Stimulated activated naive CD8-positive, alpha-beta T cell treated with anti-CD3 and anti-CD28 coated beads, Interleukin-15, amount 100 ng/mL, for 72 hours (primary cell): ENCODE measurements around the gene SMIM14.
"Not testable (repeated sequence)": the region's sequence is repeated elsewhere in the genome, so short reads cannot be mapped to it uniquely, and the experiment has no call there.

Experiments used
- ATAC-seq: fragments of 150-1000 bp; cut with Tn5 transposase; 2 replicates; pipeline ENCODE4 v1.10.0; 2021; ENCODE audit warnings: mild to moderate bottlenecking, moderate library complexity
- DNase-seq, 2 donors: peaks; one replicate each; pipeline ENCODE4 v3.0.0; 2021 to 2022
- H3K27ac Mint-ChIP-seq, 2 donors: one replicate each; pipeline ENCODE4 v1.8.0; 2022; ENCODE audit warnings: mild to moderate bottlenecking in 2 of 2, mixed read lengths in 2 of 2, moderate library complexity in 2 of 2
- H3K27me3 Mint-ChIP-seq: one replicate; pipeline ENCODE4 v1.8.0; 2022; ENCODE audit warnings: mixed read lengths
- H3K4me1 Mint-ChIP-seq: one replicate; pipeline ENCODE4 v1.8.0; 2022; ENCODE audit warnings: mild to moderate bottlenecking, mixed read lengths
- H3K4me3 Mint-ChIP-seq, 2 donors: one replicate each; pipeline ENCODE4 v1.8.0; 2022; ENCODE audit warnings: mild to moderate bottlenecking in 2 of 2, mixed read lengths in 2 of 2, moderate library complexity in 1 of 2
- H3K9me3 Mint-ChIP-seq, 2 donors: one replicate each; pipeline ENCODE4 v1.8.0; 2022; ENCODE audit warnings: mixed read lengths in 2 of 2

SMIM14 gene

DNA sequence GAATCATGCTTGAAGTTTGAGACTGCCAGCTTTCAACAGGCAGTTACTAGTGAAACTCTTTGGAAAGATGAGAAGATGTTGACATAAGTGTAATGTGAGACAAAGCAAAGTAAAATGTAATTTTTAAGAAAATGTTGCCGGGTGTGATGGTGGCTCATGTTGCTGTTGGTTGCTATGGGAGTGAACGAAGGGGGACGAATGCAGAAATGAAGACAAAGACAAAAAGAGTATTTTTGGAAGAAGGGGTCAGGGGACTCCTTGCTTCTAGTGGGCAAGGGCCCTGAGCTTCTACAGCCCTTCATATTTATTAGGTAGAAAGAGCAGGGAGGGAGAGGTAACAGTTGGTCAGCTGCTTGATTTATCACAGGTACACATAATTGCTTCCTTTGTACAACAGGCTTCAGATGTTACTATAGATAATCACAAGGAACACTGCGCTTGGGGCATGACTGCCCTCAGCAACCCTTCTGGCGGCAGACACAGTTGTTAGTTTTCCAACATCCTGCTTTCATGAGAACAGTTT is 99.5 kb downstream of the SMIM14 start:
- DNase-seq (no peak), ATAC-seq (no peak)
- Mint-ChIP-seq H3K4me1 (no peaks in the 10 kb centered on the region), H3K27ac (no peak overlapping the region), H3K27me3 (no peaks in the 10 kb centered on the region), H3K9me3 (peaks cover 0 to 6% of the 10 kb centered on the region in 2 donors), H3K4me3 (no peak overlapping the region)

DNA sequence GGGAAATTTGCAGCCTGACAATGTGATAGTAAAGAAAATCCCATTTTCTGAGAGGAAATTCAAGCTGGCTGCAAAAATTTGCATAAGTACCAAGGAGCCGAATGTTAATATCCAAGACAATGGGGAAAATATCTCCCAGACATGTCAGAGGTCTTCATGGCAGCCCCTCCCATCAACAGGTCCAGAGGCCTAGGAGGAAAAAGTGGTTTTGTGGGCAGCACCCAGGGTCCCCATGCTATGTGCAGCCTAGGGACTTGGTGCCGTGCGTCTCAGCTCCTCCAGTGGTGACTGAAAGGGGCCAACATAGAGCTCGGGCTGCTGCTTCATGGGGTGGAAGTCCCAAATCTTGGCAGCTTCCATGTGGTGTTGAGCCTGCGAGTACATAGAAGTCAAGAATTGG is 105.1 kb downstream of the SMIM14 start:
- ATAC-seq, result no peak
- no peaks in the 10 kb centered on the region for H3K4me1 Mint-ChIP-seq

DNA sequence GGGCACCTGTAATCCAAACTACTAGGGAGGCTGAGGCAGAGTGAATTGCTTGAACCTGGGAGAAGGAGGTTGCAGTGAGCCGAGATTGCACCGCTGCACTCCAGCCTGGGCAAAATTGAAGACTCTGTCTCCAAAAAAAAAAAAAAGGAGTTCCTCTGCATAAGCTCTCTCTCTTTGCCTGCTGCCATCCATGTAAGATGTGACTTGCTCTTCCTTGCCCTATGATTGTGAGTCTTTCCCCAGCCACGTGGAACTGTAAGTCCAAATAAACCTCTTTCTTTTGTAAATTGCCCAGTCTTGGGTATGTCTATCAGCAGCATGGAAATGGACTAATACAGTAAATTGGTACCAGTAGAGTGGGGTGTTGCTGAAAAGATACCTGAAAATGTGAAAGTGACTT is 106.4 kb downstream of the SMIM14 start:
- not testable (repeated sequence) for H3K4me3 Mint-ChIP-seq, H3K27ac Mint-ChIP-seq

More for the DNA sequence above, 105.1 kb downstream of the SMIM14 start:
- Mint-ChIP-seq H3K9me3 (peaks cover 22 to 40% of the 10 kb centered on the region in 2 donors), H3K27ac (no peak overlapping the region), H3K4me3 (no peak overlapping the region), H3K27me3 (no peaks in the 10 kb centered on the region)
- DNase-seq, result no peak

DNA sequence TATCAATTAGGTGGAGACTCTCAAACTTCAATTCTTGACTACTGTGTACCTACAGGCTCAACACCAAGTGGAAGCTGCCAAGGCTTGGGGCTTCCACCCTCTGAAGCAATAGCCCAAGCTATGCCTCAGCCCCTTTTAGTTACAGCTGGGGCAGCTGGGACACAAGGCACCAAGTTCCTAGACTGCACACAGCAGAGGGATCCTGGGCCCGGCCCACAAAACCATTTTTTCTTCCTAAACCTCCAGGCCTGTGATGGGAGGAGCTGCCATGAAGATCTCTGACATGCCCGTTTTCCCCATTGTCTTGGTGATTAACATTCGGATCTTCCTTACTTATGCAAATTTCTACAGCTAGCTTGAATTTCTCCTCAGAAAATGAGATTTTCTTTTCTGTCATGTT is 108.0 kb downstream of the SMIM14 start:
- no peak overlapping the region for H3K27ac Mint-ChIP-seq
- no peak for ATAC-seq
- H3K27me3 Mint-ChIP-seq, result no peaks in the 10 kb centered on the region
- H3K4me3 Mint-ChIP-seq, result no peak overlapping the region
- H3K4me1 Mint-ChIP-seq, result peaks cover 11% of the 10 kb centered on the region
- DNase-seq, result no peak
- H3K9me3 Mint-ChIP-seq, result peaks cover 22 to 40% of the 10 kb centered on the region in 2 donors

More for the DNA sequence above, 106.4 kb downstream of the SMIM14 start:
- not testable (repeated sequence) for H3K4me1 Mint-ChIP-seq, DNase-seq, H3K27me3 Mint-ChIP-seq, ATAC-seq
- H3K9me3 Mint-ChIP-seq, result peaks cover 22 to 40% of the 10 kb centered on the region in 2 donors

DNA sequence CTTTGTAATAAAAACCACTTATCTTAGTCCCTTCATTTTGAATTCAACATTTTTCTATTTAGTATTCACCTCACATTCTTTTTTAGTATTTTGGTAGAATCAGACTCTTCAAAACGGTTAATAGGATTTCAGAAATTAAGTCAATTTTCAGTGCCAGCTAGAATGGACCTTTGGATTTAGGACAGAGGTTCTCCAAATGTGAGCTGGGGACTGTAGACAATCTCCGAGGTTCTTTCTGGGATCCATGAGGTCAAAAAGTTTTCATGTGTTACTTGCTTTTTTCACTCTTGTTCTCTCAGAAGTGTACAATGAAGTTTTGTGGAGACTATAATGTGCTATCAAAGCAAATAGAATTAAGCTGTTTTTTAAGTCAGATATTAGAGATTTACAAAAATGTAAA is 109.1 kb downstream of the SMIM14 start:
- ATAC-seq (no peak), DNase-seq (no peak)
- no peak overlapping the region for H3K4me3 Mint-ChIP-seq
- peaks cover 12% of the 10 kb centered on the region for H3K4me1 Mint-ChIP-seq
- no peak overlapping the region for H3K27ac Mint-ChIP-seq
- no peaks in the 10 kb centered on the region for H3K27me3 Mint-ChIP-seq
- H3K9me3 Mint-ChIP-seq, result peaks cover 22 to 37% of the 10 kb centered on the region in 2 donors

DNA sequence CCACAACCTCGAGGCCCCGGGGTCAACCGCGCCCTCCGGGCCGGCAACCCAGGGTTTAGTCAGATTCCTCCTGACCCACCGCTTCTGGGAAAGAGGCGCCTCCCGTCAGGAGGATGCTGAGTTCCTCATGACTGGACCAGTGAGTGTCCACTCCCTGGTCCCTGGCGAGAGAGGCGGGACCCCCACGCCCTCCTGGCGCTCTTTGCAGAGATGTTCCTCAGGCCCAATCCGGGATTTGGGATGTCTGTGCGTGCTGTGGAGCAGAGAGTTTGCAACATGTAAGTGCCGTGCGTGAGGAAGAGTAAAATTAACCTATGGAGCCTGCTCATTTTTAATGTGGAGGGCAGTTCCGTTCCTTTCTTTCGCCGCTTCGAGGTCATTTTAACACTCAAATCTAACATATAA is 110.6 kb downstream of the SMIM14 start:
- Mint-ChIP-seq H3K27me3 (no peaks in the 10 kb centered on the region), H3K4me1 (peaks cover 12% of the 10 kb centered on the region), H3K9me3 (peaks cover 22 to 31% of the 10 kb centered on the region in 2 donors), H3K27ac (peak overlapping the region; percentile 69 to 89), H3K4me3 (peak overlapping the region; percentile 98 to 99)
- ATAC-seq (no peak), DNase-seq (no peak)

DNA sequence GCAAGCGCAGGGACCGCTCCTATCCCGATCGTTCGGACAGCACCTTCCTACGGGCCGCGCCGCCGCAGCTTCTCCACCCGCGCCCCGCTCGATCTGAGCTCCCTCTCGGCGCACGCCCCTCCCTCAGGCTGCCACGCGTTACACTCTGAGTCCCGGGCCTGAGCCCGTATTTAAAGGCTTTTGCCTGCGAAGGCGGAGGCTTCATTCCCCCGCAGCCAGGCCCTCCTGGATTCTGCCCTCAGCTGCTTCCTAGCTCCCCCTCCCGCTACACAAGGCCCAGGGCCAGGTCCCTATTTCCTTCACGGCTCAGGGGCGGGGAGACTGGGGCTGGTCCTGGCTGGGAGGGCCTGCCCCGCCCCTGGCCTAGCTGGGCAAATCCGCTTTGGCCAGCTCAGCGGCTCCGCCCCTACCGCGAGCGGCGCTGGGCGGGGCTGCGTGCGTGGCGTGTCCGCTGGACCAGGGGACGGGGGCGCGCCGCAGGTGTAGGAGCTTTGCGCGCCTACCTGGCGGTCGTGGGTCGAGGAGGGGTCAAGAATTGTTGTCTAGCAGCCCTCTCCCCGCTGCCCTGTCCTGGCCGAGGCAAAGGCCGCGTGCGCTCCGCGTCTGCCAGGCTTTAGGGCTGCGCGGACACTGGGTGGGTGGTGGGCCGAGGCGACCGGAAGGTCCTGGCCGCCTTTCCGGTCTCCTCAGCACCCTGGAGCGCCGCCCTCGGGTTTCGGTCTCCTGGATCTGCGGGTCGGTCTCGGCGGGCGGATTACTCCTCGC is 111.2 kb downstream of the SMIM14 start, which contains the start of gene UGDH:
TSS of gene UGDH (minus strand) at position 144 of the 765 bp plus-strand sequence. CDS start 5,927 bp downstream, outside the sequence.
- H3K4me3 Mint-ChIP-seq, result peak within 1 kb of the TSS; percentile 98 to 99
- peak within 1 kb of the TSS; percentile 97 to 98 for H3K27ac Mint-ChIP-seq
- H3K9me3 Mint-ChIP-seq, result peaks cover 17 to 26% of the 10 kb centered on the region in 2 donors
- peak; percentile 99 for ATAC-seq
- peaks cover 12% of the 10 kb centered on the region for H3K4me1 Mint-ChIP-seq
- DNase-seq, result peak; percentile 91 to 92
- H3K27me3 Mint-ChIP-seq, result no peaks in the 10 kb centered on the region

DNA sequence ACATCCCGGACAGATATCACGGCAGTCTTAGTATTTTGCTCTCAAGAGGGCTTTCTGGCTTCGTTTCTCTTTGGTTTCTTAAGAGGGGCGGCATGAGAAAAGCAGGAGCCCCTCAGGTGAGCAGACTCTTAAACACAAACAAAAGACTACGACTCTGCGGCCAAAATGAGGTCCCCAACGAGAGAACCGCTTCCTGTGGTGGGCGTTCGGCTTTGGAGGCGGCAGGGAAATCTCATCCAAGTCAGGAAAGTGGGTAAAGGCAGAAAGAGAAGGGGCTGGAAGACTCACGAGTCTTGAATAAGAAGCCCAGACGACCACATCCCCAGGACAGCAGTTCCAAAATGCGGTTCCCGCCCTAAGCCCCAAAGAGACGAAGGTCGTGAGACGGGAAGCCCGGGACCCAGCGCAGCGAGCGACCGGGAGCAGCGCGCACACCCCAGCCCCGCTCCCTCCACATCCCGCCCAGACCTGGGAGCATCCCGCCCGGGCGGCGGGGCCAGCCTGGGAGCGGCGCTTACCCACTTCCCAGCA is 111.8 kb downstream of the SMIM14 start:
- peak in 1 of 2 donors; percentile 40 for DNase-seq
- ATAC-seq, result peak; percentile 3
- H3K4me3 Mint-ChIP-seq, result peak overlapping the region; percentile 98 to 99

DNA sequence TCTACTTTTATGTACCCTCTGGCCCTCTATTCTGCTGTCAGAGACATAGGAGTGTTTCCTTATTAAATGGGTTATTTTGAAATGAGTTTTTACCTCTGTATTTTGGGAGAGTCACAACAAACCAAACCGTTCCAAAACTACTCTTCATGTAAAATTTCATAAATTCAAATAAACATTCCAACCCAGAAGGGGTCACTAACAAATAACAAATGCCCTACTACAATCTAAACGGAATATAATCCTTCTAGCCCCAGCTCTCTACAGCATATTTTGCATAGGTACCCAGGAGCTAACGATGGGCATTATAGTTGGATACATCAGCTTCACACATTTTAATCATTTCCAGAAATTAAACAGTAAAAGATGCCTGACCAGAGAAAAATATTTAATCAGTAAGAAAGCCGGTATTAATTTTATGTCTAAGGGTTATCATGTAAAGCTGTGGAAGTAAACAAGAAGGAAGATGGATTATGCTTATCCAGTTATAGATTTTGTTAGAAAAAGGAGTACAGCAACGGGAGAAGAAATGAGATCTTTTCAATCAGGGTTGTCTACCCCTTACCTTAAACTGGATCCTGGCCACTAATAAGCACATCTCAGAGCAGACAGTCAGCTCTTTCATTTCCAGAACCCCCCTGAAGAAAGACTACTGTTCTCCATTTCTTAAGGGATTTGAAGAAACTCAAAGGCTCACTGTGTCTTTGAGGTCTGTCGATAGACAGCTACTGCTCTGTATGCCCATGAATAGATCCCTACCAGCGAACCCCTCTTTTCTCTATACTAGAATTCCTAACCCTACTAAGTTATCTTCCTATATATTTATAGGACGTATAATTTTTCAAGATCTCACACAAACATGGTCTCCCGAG is 112.6 kb downstream of the SMIM14 start:
- no peak for DNase-seq
- Mint-ChIP-seq H3K4me1 (peaks cover 12% of the 10 kb centered on the region), H3K27me3 (no peaks in the 10 kb centered on the region), H3K9me3 (peaks cover 6 to 11% of the 10 kb centered on the region in 2 donors), H3K4me3 (peak overlapping the region; percentile 98 to 99), H3K27ac (peak overlapping the region; percentile 80 to 97)
- ATAC-seq, result no peak

More for the DNA sequence above, 111.8 kb downstream of the SMIM14 start:
- Mint-ChIP-seq H3K4me1 (peaks cover 12% of the 10 kb centered on the region), H3K27ac (peak overlapping the region; percentile 80 to 97), H3K27me3 (no peaks in the 10 kb centered on the region), H3K9me3 (peaks cover 11 to 19% of the 10 kb centered on the region in 2 donors)

DNA sequence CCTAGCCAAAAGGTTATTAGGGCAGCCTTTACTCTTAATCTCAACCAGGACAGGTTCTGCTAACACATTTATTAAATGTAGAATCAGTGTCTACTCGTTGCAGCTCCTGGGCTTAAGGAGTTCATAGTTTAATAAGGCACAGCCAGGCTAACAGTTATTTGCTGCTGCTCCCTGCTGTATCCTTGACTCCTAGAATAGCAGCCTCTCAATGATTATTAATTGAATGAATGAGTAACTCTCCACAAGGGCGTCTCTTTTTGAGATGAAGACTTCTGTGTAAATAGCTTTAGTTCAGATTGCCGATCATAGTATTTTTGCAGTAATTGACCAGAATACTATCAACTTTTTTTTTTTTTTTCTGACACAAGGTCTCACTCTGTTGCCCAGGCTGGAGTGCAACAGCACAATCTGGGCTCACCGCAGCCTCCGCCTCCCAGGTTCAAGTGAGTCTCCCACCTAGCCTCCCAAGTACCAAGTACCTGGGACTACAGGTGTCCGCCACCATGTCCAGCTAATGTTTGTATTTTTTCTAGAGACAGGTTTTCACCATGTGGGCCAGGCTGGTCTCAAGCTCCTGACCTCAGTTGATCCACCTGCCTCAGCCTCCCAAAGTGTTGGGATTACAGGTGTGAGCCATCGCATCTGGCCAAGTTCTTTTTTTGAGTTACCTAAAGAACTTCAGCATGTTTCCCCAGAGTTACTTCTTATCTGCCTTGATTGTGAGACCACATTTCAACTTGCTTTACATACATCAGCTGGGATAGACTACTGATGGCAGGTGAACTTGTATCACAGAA is 114.3 kb downstream of the SMIM14 start:
- no peak overlapping the region for H3K27ac Mint-ChIP-seq
- H3K4me3 Mint-ChIP-seq, result no peak overlapping the region
- H3K4me1 Mint-ChIP-seq, result peaks cover 12% of the 10 kb centered on the region
- no peaks in the 10 kb centered on the region for H3K9me3 Mint-ChIP-seq
- no peak for ATAC-seq
- no peak for DNase-seq
- H3K27me3 Mint-ChIP-seq, result no peaks in the 10 kb centered on the region

DNA sequence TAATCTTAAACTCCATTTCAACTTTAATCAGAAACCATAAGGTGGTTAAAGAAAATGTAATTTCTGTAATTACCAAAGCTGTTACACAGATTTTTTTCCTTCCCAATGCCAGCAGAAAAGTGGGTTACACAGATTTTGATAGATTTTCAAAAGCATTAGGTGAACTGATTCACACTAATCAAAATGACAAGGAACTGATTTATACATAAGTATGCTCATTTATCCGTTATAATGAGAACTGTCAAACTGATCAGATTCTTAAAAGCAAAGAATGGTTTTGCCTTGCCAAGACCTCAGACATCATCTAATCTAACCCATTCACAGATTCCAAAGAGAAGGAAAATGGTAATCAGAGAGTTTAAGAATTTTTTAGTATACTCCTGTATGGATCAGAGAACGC is 116.6 kb downstream of the SMIM14 start:
- Mint-ChIP-seq H3K27me3 (no peaks in the 10 kb centered on the region), H3K27ac (no peak overlapping the region), H3K4me1 (peaks cover 12% of the 10 kb centered on the region), H3K9me3 (no peaks in the 10 kb centered on the region), H3K4me3 (no peak overlapping the region)
- DNase-seq, result no peak
- no peak for ATAC-seq

DNA sequence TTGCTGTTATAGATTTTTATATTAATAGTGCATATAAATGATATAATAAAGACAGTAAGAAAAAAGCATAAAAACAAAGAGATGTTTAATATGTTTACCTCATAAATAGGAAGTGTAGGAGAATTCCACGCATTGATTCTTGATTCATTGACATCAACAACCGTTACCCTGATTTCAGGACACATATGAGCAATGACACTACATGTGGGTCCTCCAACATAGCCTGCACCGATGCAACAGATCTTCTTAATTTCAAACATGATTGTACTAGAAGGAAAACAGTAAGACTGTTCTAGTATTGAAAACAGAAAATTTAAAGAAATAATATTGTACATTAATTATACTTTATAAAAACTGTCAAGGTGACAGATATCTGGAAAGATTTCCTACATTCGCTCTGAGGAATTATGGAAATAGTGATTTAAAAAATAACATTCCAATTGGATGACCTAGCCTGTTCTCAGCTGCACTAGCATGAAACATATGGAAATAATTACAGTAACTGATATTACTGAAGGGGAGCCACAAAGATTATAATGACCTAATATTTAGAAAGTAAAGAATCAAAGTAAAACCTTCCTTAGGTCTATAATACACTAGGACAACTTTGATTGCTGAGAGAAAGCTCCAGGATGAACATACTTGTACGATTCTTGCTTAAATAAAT is 117.3 kb downstream of the SMIM14 start:
- H3K4me1 Mint-ChIP-seq, result peaks cover 9% of the 10 kb centered on the region
- ATAC-seq (no peak), DNase-seq (no peak)
- H3K9me3 Mint-ChIP-seq, result no peaks in the 10 kb centered on the region
- no peak overlapping the region for H3K4me3 Mint-ChIP-seq
- H3K27ac Mint-ChIP-seq, result no peak overlapping the region
- H3K27me3 Mint-ChIP-seq, result no peaks in the 10 kb centered on the region

DNA sequence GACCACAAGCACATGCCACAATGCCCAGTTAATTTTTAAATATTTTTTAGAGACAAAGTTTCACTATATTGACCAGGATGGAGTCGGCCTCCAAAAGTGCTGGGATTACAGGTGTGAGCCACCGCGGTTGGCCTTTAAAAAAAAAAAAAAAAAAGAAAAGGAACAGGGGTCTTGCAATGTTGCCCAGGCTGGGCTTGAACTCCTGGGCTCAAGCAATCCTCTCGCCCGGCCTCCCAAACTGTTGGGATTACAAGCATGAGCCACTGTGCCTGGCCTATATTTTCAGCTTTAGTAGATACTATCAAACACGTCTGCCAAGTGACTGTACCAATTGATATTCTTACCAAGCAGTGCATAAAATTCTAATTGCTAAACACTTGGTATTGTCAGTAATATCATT is 120.2 kb downstream of the SMIM14 start:
- DNase-seq (no peak), ATAC-seq (no peak)
- Mint-ChIP-seq H3K27ac (no peak overlapping the region), H3K9me3 (no peaks in the 10 kb centered on the region), H3K4me1 (no peaks in the 10 kb centered on the region), H3K27me3 (no peaks in the 10 kb centered on the region), H3K4me3 (no peak overlapping the region)

DNA sequence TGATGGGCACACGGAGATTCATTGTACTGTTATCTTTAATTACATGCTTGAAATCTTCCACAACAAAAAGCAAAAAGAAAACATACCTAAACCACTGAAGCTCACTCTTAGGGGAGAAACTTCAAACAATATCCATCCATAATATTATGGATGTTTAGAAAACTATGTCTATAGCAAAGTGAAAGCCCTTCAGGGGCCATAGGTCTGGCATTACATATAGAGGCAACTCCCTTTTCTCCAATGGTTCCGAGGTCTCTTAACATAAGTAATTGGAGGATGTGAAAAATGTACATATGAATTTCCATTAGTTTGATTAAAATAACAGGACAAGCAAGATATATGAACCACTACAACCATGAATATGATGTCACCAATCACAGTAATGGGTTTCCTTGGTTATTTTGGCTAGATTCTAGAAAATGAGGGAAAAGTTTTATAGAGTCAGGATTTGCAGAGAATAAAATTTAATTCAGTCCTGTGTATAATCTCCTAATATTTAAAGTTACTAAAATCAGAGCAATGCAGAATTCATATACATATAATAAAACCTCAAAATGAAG is 122.2 kb downstream of the SMIM14 start:
- Mint-ChIP-seq H3K4me1 (no peaks in the 10 kb centered on the region), H3K4me3 (no peak overlapping the region), H3K27me3 (no peaks in the 10 kb centered on the region), H3K27ac (no peak overlapping the region), H3K9me3 (no peaks in the 10 kb centered on the region)
- no peak for ATAC-seq
- DNase-seq, result no peak
